IPS-18c (cell line): ENCODE data around the gene VWA1.
A peak's percentile ranks its signal among the peaks of the same experiment; 100 is the strongest.
"Not testable (repeated sequence)": the region's sequence is repeated elsewhere in the genome, so short reads cannot be mapped to it uniquely, and the experiment has no call there.

ENCODE experiments used
- H3K4me3 ChIP-seq: 2 replicates; pipeline ENCODE4 v1.7.0; 2013; ENCODE audit warnings: low read depth, mild to moderate bottlenecking, low read length, moderate library complexity; ENCODE audit not compliant: insufficient read depth
- H3K9me3 ChIP-seq: one replicate; pipeline ENCODE4 v1.6.1; 2013; ENCODE audit warnings: mild to moderate bottlenecking, low read length, moderate library complexity; ENCODE audit not compliant: control insufficient read depth, insufficient read depth

Gene VWA1

GRCh38 chr1:1401457-1402010 is 34.0 kb upstream of the VWA1 start:
- Histone ChIP-seq H3K4me3 (no peak overlapping the region), H3K9me3 (no peaks in the 10 kb centered on the region)

GRCh38 chr1:1402072-1402900 is 33.2 kb upstream of the VWA1 start:
- no peak overlapping the region; the same call in 1 of the 2 replicates for H3K4me3 ChIP-seq
- no peaks in the 10 kb centered on the region for H3K9me3 ChIP-seq

- not testable (repeated sequence) for H3K9me3 ChIP-seq
These were observed 32.5 kb upstream of the VWA1 start for GRCh38 chr1:1402901-1403392.

GRCh38 chr1:1403653-1404052 is 31.8 kb upstream of the VWA1 start:
- no peak overlapping the region for H3K4me3 ChIP-seq
- H3K9me3 ChIP-seq: no peaks in the 10 kb centered on the region

More at GRCh38 chr1:1402901-1403392, 32.5 kb upstream of the VWA1 start:
- not testable (repeated sequence) for H3K4me3 ChIP-seq

- peak overlapping the region; percentile 95 for H3K4me3 ChIP-seq
- no peaks in the 10 kb centered on the region for H3K9me3 ChIP-seq
These were observed 29.2 kb upstream of the VWA1 start for GRCh38 chr1:1406101-1406820.

- no peaks in the 10 kb centered on the region for H3K9me3 ChIP-seq
- H3K4me3 ChIP-seq: peak within 1 kb of the TSS; percentile 95
These were observed 28.5 kb upstream of the VWA1 start, which contains the start of gene MRPL20 for GRCh38 chr1:1406821-1407635. MRPL20 (minus strand) TSS chr1:1407293; CDS start chr1:1407217, 76 bp downstream.

- H3K9me3 ChIP-seq: peaks cover 4% of the 10 kb centered on the region
- peak overlapping the region; percentile 95 for H3K4me3 ChIP-seq
These were observed 27.7 kb upstream of the VWA1 start for GRCh38 chr1:1407636-1408318.

GRCh38 chr1:1410238-1410637 is 25.3 kb upstream of the VWA1 start:
- H3K4me3 ChIP-seq: peak overlapping the region; percentile 20; the same call in 1 of the 2 replicates
- H3K9me3 ChIP-seq: not testable (repeated sequence)

- Histone ChIP-seq H3K9me3 (peaks cover 4% of the 10 kb centered on the region), H3K4me3 (no peak overlapping the region)
These were observed 23.9 kb upstream of the VWA1 start for GRCh38 chr1:1411626-1412025.

GRCh38 chr1:1412311-1412902 is 23.1 kb upstream of the VWA1 start:
- not testable (repeated sequence) for H3K4me3 ChIP-seq, H3K9me3 ChIP-seq

GRCh38 chr1:1415751-1416150 is 19.7 kb upstream of the VWA1 start:
- Histone ChIP-seq H3K4me3 (no peak overlapping the region), H3K9me3 (peaks cover 4% of the 10 kb centered on the region)

- not testable (repeated sequence) for H3K4me3 ChIP-seq, H3K9me3 ChIP-seq
These were observed 18.1 kb upstream of the VWA1 start for GRCh38 chr1:1417396-1417795.

GRCh38 chr1:1417825-1418463 is 17.5 kb upstream of the VWA1 start:
- not testable (repeated sequence) for H3K9me3 ChIP-seq, H3K4me3 ChIP-seq

GRCh38 chr1:1418464-1419362 is 16.8 kb upstream of the VWA1 start:
- Histone ChIP-seq H3K9me3 (no peaks in the 10 kb centered on the region), H3K4me3 (no peak overlapping the region)

- H3K4me3 ChIP-seq: no peak overlapping the region
- no peaks in the 10 kb centered on the region for H3K9me3 ChIP-seq
These were observed 16.1 kb upstream of the VWA1 start for GRCh38 chr1:1419363-1419812.
